H1 (cell line): ENCODE data around the gene ABI2. TPM values are rescaled to one million over a fixed set of nuclear protein-coding genes. Genes with fewer than 3 reads are reported as not detected.

Experiments
- ATF3 ChIP-seq: IDR thresholded peaks from 2 replicates; pipeline ENCODE4 v1.6.1; 2011; ENCODE audit warnings: low read depth, mild to moderate bottlenecking, low read length; ENCODE audit not compliant: insufficient read depth
- CREB1 ChIP-seq: IDR thresholded peaks from 2 replicates; pipeline ENCODE4 v1.6.1; 2012; ENCODE audit warnings: inconsistent platforms
- SUZ12 ChIP-seq: fragments of 200-600 bp; sonication (generic); IDR thresholded peaks from 2 replicates; pipeline ENCODE4 v1.6.1; 2012; ENCODE audit warnings: mild to moderate bottlenecking, inconsistent platforms, low read length, moderate library complexity, mixed read lengths
- USF2 ChIP-seq: IDR thresholded peaks from 2 replicates; pipeline ENCODE4 v1.6.1; 2011; ENCODE audit warnings: low read length, improper control_type of control experiment
- polyA plus RNA-seq, 7 experiments: library from polyadenylated mRNA; depleted of rRNA in 3 of 7; stranded (reverse) in 5 of 7; unstranded in 2 of 7; fragments of >200 nt in 5 of 7; fragments of 200-250 nt in 2 of 7; gene quantifications; 1 replicate in 5 of 7; 2 replicates in 1 of 7; 4 replicates in 1 of 7; pipeline versions ENCODE4 v1.2.1 to v1.2.3, GENCODE V29; 2011 to 2013; ENCODE audit warnings: missing spikeins in 2 of 7, mixed read lengths in 2 of 7
- total RNA-seq: library from RNA; stranded (reverse); fragmentation: NEBNext Ultra II Directional; extraction: Animal tissue kit (Norgen Biotek cat#: 25700); gene quantifications from 2 replicates; pipeline ENCODE4 v1.2.1, GENCODE V29; 2021

The ABI2 gene
- total and polyA plus RNA-seq, 2 of the 8 experiments (the other 6 are each of a cell fraction or from before 2014, with no cell fraction given): 62.3 to 118 TPM

GRCh38 chr2:203471323-203471722 is 143.1 kb downstream of the ABI2 start (continued):
- TF ChIP-seq SUZ12 (no peak), CREB1 (no peak), USF2 (no peak), ATF3 (no peak)
